Stimulated activated CD4-positive, alpha-beta T cell treated with anti-CD3 and anti-CD28 coated beads, Interleukin-1b, Interleukin-23, amount 100 ng/mL, for 4 hours (primary cell): ENCODE data around the gene PPP1R12A.
"Not testable (repeated sequence)": the region's sequence is repeated elsewhere in the genome, so short reads cannot be mapped to it uniquely, and the experiment has no call there.

Source experiments
- DNase-seq, 2 donors: peaks; one replicate each; pipeline ENCODE4 v3.0.0-alpha.2; 2020; ENCODE audit warnings: low read depth in 2 of 2

PPP1R12A gene

GRCh38 chr12:79891506-79892162 lies 43.3 kb downstream of the PPP1R12A start:
- DNase-seq, result no peak

- no peak for DNase-seq
Measured at GRCh38 chr12:79887890-79888289, 47.0 kb downstream of the PPP1R12A start.

GRCh38 chr12:79886917-79887519 lies 47.9 kb downstream of the PPP1R12A start:
- DNase-seq, result no peak

GRCh38 chr12:79885911-79886490 lies 48.9 kb downstream of the PPP1R12A start:
- no peak for DNase-seq

- DNase-seq, result no peak
Measured at GRCh38 chr12:79884401-79885006, 50.4 kb downstream of the PPP1R12A start.

GRCh38 chr12:79883216-79883615 lies 51.7 kb downstream of the PPP1R12A start:
- no peak for DNase-seq

- DNase-seq, result no peak
Measured at GRCh38 chr12:79881351-79881750, 53.5 kb downstream of the PPP1R12A start.

- DNase-seq, result not testable (repeated sequence)
Measured at GRCh38 chr12:79878506-79878905, 56.4 kb downstream of the PPP1R12A start.

GRCh38 chr12:79877246-79877645 lies 57.7 kb downstream of the PPP1R12A start:
- DNase-seq, result no peak

- no peak for DNase-seq
Measured at GRCh38 chr12:79874665-79875064, 60.2 kb downstream of the PPP1R12A start.

- DNase-seq, result no peak
Measured at GRCh38 chr12:79873201-79873600, 61.7 kb downstream of the PPP1R12A start.

- no peak for DNase-seq
Measured at GRCh38 chr12:79871621-79872020, 63.3 kb downstream of the PPP1R12A start.

- DNase-seq, result no peak
Measured at GRCh38 chr12:79870916-79871315, 64.0 kb downstream of the PPP1R12A start.

GRCh38 chr12:79859646-79860045 lies 75.3 kb downstream of the PPP1R12A start:
- DNase-seq, result no peak

GRCh38 chr12:79858518-79858917 lies 76.4 kb downstream of the PPP1R12A start:
- DNase-seq, result no peak

- no peak for DNase-seq
Measured at GRCh38 chr12:79857675-79858074, 77.2 kb downstream of the PPP1R12A start.

GRCh38 chr12:79850610-79851299 lies 84.1 kb downstream of the PPP1R12A start:
- no peak for DNase-seq

- DNase-seq, result no peak
Measured at GRCh38 chr12:79848339-79848738, 86.6 kb downstream of the PPP1R12A start.

- no peak for DNase-seq
Measured at GRCh38 chr12:79847417-79847816, 87.5 kb downstream of the PPP1R12A start.

GRCh38 chr12:79844693-79845092 lies 90.2 kb downstream of the PPP1R12A start:
- no peak for DNase-seq

GRCh38 chr12:79843978-79844377 lies 90.9 kb downstream of the PPP1R12A start:
- DNase-seq, result no peak

- no peak for DNase-seq
Measured at GRCh38 chr12:79842630-79843029, 92.3 kb downstream of the PPP1R12A start.
